ENCODE measurements around the gene TESMIN.

- TF ChIP-seq EP300 (IDR thresholded peaks at IDR 0.05; ENCODE audit: borderline replicate concordance) (no peak), YY1 (IDR thresholded peaks at IDR 0.05; ENCODE audit: low read depth) (no peak), CEBPB (IDR thresholded peaks at IDR 0.05) (no peak), MAX (IDR thresholded peaks at IDR 0.05) (no peak), ZBTB7A (IDR thresholded peaks at IDR 0.05; ENCODE audit: low read depth) (no peak), TEAD4 (IDR thresholded peaks at IDR 0.05) (no peak), RAD21 (IDR thresholded peaks at IDR 0.05; ENCODE audit: low read depth) (no peak), TAF1 (IDR thresholded peaks at IDR 0.05; ENCODE audit: low read depth) (no peak)
These were observed 27.0 kb downstream of the TESMIN start for GRCh38 chr11:68724293-68724692.

Measured in Ishikawa (cell line).